AG08395 (cell line): ENCODE measurements around the gene SERGEF.

ENCODE experiments used
- DNase-seq: peaks from one replicate; pipeline ENCODE4 v3.0.0; 2012; ENCODE audit warnings: mixed read lengths, low spot score

Gene SERGEF

DNA sequence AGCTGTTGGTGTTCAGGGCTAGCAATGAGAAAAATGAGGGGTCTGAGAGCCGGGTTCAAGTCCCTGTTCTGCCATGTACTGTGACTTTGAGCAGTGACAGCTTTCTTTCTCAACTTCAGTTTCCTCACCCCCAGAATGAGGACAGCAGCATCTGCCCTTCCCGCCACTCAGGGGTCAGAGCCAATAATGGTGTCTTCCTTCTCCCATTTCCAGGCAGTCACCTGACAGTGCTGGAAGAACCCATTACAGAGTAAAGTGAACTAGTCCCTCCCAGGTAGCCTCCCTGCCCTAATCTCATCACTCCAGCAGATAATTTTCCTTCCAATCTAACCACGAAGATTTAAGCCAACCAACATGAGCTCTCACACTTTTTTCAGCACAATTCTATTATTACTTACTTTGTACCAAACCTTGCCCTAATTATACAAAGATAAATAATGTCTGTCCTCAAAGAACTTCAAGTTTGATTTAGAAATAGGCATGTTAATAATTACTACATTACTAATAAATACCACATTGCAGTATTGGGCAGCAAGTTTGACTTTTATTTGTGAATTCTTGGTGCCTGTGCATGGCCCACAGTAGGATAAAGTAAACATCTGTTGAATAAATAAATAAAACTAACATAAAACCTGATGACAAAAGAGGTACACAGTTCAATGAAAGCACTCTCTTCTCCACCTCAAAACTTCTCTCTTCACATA lies 61.0 kb downstream of the SERGEF start:
- DNase-seq: no peak

DNA sequence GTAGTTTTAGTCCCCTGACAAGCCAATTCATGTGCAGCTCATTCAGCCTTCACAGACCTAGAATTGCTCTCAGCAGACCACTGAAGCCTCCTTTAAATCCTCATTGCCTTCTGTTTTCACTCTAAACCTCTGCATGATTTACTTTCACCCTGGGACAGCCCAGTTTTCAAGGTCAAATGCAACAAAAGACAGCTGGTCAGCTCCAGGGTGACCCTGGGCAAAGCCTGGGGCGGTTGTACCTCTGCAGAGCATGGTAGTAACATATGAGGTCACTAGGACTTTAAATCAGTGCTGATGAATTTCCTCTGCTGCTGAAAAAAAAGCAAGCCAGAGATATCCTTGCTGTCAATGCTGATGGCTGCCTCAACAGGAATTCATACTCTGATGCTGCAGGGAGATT lies 62.2 kb downstream of the SERGEF start:
- DNase-seq: no peak

DNA sequence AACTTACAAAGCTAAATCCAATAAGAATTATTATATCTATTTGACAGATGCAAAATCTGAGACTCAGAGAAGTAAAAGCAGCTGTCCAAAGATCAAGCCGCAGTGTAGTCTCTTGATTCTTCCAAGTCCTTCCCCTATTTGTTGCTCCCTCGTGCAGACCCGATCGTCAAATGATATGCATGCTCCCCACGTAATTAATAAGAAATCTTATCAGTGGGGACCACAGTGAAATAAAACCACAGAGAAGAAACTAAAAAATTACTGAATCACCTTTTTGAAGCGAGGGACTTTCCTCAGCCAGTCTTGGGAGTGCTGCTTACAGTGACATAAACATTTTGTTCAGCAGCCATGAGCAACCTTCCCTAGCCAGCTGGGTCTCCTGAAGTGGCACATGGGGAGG lies 64.6 kb downstream of the SERGEF start:
- DNase-seq: no peak

DNA sequence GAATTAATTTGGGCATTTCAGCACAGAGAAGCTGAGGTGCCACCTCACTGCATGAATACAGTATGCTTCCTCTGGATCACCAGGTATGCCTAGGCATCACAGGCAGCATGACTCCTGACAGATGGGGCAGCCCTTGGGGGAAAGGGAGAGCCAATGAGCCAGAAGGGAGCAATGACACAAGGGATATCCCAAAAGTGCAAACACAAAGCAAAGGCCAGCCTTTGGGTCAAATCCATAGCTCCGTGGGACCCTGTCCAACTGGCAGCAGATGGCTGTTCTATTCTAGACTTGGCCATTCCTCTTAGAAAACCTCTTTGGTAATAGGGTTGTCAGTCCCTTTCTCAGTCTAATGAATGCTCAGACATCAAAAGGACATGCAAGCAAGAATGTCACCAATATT lies 73.3 kb downstream of the SERGEF start:
- DNase-seq: no peak

DNA sequence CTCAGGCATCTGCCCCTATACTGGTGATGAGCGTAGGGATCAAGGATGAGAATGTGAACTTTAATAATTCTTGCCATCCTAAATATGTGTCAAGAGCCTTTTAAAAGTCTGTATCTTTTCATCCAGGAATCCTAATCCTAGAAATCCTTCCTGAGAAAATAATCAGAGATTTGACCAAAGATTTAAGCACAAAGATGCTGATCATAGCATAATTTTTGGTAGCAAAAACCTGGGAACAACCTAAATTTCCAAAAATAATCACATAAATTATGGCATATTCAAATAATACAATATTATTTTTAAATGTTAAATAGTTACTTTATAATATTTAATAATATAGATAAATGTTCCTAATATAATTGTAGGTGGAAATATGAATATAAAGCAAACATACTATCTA lies 76.1 kb downstream of the SERGEF start:
- no peak for DNase-seq

DNA sequence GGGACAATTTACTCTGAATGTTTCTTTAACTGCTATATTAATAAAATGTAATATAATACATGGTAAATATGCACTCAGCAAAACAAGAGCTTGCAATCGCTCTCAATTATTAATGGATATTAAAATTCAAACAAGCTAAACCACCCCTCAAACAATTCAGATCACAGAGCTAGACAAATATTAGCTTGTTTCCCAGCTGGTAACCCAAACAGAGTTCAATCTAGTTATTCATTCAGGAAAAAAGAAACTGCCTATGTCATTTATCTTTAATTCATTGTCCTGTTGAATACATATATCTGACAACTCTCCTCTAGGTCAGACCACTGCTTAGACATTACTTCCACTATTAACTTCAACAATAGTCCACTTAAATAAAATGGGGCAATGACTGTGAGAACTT lies 78.7 kb downstream of the SERGEF start:
- DNase-seq: no peak

DNA sequence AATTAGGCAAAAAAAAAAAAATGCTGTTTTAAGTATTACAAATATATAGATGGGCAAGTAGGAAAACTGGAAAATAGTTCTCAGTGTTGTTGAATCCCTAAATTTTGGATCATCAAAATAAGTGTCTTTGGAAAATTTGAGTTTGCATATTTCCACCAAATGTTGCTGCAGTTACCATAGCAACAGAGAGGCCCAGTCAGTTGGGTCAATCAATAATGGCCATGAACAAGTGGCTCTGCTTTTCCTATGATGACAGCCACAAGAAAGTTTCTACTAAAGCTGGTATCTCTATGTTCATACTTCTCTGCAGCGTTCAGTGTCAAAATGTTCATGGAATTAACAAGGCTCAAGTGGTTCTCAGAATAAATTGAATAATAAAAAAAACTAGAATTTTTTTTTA lies 79.1 kb downstream of the SERGEF start:
- DNase-seq: no peak

DNA sequence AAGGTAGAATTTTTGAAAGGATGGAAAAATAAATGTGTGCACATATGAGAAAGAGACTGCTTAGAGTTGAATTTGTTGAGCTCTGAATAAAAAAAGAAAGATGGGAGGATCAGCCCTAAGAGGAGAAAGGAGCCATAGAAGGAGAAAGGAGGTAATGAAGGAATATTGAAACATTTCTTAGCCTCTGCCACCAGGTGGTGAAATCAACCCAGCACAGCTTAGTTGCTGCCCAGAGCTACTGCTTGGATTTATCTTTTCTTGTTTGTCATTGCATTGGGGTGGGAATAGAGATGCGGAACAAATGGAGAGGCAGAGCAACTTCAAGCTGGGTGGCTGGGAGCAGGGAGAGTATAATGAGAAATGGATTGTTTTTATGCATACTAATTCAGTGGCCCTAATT lies 80.4 kb downstream of the SERGEF start:
- DNase-seq: no peak

DNA sequence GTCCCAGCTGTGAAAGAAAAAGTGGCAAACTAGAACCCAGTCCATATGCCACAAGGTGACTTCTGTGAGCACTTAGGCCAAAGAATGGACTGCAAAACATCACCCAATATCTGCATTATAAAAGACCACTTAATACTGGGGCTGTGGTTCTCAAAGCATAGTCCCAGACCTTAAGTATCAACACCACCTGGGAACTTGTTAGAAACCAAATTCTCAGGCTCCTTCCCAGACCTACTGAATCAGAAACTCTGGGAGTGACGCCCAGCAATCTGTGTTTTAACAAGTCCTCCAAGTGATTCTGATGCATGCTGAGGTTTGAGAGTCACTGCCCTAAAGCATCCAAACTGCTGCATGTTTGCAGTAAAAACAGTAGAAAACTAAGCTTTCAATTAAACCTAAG lies 81.3 kb downstream of the SERGEF start:
- no peak for DNase-seq

DNA sequence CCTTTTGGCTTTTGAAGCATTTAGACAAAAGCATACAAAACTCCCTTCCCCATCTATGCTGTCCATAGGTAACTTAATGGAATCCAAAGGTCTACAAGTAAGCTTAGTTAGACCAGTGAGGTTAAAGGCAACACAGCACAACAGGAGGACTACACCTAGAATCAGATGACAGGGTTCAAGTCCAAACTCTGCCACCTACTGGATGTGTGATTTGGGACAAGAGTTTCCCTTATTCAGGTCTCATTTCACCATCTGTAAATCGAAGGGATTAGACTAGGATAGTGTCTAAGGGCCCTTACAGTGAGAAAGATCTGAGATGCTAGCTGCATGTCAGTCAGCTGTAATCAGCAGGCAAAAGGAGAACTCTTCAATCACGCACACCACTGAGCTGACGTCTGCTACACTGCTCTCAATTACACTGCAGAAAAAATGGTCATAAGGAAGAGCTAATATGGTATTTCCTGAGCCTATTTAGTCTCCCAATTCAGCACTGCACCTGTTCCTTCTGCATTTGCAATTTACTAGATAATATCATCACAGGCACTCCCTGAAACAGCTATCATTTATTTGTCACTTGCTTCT lies 82.2 kb downstream of the SERGEF start:
- DNase-seq: no peak

DNA sequence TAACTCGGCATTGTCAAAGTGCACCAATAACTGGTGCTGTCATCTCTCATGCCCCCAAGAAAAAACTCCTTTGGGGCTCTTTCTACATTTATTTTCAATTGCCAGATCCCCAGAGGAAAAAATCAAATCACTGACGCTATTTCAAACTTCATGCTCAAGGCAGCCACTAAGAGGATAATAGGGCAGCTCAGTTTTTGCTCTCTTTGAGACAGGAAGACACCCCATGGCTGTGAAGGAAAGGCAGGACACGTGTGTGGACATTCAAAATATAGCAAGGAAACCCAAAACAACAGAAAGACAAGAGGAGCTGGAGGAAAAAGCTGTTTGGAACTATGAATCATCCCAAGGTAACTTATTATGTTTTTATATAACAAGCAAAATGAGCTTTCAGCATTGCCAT lies 83.7 kb downstream of the SERGEF start:
- no peak for DNase-seq

DNA sequence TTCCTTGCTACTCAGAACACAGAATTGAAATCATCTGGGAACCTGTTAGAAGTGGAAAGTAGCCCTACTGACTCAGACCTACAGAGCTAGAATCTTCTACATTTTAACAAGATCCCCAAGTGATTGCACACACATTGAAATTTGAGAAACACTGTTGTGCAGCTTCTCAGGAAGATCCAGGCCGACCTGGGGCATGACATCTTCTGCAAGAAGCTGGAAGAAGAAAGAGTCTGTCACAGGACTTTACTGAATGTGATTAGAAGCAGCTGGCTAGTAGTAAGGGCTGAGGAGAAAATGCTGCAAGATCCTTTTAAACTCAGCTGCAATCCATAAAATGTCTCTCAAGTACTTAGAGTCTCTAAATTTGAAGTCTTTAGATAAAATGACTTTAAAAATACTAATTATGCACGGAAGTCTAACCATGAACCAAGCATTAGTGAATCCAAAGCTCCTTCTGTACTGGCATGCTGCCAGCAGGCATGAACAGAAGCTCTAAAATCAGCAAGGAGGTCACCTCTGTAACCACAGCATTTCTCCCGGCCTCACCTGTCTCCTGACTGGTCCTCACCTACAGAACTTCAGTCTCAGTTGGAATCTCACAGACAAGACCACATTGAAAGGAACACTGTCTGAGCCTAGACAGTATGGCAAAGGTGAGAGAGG lies 85.0 kb downstream of the SERGEF start:
- DNase-seq: peak; percentile 49

DNA sequence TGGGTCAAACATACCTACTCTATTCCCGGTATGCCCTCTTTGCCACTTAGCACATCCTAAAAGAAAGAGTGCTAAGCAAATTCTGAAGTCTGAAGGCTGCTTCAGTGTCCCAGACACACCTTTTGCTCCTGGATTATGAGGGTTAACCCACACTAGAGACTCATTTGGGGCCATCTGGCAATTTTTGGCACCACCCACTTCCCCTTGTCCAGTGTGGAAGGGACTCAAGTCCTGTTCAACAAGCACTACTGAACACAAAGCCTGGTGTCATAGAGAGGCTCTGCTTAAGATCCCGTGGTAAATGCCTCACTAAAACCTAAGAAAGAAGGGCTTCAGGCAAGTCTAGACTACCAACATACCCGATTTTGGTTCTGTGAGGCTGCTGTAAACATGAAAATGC lies 85.8 kb downstream of the SERGEF start:
- no peak for DNase-seq

DNA sequence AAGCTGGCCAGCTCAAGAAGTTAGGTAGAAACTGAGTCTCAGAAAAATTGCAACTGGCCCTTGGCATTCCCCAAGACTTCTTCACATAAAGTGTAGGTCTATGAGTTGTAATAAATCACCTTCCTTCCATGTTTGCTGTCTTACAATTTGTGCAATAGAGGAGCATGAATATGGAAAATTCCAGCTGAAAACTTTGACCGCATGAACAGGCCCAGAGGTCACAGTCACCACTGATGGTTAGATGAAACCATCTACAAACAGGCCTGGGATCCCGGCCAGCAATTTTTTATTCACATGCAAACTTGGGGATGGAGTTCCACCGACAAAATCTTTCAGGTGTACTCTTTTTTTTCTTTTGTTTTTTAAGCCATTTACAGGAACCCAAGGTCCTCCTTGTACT lies 88.1 kb downstream of the SERGEF start:
- peak; percentile 17 for DNase-seq

DNA sequence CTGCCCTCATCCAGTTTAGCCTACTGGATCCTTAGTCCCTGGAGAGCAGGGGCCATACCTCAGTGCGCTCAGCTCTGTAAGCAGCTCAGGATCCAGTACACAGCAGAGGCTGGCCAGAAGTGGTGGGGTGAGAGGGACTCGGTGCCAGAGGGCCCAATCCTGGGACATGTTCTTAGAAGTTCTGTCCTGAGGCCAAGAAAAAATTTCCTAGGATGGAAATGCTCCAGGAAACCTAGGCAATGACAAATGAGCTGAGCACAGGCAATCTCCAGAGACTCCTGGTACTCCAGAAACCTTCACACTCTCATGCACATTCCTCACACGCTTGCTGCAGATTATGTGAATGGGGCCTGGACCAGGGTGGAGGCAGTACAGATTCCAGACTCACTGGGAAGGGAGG lies 89.6 kb downstream of the SERGEF start:
- DNase-seq: peak; percentile 13

DNA sequence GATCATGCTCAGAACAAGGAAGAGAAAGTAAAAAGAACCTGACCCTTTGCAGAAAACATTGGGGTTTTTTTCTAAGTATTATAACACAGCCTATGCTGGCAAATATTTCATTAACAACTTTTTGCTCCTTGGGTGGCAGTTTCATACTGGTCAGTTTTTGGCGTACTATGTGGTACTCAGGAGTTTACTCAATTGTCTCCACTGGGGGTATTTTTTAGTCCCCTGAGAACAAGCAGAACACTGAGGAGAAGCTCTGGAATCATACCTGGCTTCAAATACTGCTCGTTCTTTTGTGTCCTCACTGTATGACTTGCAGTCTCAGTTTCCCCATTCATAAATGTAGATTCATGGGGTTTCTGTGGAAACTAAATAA lies 90.4 kb downstream of the SERGEF start:
- DNase-seq: no peak

DNA sequence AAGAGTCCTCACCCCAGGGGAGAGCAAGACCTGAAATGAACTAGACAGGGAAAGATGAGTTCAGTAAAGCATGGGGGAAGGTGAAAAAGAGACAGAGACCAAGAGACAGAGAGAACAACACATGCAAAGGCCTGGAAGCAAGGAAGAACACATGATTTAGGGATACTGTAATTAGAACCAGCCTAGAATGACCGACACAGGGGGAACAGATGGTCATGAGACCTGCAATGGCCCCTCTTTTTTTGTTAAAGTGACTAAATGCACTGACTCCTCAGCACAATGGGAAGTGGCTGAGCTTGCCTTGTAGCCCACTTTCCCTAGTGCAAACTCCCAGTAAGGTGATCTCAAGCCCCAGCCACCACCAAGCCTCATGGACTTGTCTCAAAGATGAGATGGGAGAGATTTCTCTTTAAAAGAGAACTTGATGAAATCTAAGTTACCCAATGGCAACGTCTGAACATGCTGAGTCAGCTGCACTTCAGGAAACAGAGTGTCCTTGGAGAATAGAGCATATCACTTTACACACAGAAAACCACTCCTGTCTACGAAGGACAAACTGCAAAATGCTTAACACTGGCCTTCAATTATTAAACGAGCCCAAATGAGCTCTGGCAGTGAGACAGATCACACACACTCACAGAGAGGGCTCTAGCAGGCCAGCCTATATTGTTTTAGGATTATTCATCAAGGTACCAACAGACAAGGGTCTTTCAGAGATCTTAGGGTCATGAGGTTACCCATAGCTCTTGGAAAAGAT lies 91.0 kb downstream of the SERGEF start:
- DNase-seq: peak; percentile 38

DNA sequence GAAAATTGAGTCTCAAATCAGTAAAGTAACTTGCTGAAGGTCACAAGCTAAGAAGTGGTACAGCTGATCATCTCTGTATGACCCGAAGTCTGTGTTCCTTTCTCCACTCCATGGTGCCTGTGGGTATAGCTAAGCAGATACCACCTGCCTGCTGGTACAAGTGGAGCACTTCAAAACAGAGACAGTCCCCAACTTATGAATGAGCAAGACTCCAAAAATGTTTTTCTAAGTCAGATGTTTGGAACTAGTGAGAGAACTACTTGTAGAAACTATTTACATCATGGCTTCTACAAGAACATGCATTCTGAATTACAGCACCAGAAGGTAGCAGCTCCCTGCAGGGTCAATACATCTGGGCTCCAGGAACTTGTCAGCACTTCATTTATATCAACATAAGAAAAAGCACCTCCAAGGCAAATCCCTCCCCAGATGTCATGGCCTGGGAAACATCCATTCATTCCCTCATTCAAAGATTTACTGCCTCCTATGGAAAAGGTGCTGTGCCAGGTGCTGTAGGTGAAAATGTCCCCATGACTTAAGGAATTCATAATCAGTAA lies 94.7 kb downstream of the SERGEF start:
- DNase-seq: no peak

DNA sequence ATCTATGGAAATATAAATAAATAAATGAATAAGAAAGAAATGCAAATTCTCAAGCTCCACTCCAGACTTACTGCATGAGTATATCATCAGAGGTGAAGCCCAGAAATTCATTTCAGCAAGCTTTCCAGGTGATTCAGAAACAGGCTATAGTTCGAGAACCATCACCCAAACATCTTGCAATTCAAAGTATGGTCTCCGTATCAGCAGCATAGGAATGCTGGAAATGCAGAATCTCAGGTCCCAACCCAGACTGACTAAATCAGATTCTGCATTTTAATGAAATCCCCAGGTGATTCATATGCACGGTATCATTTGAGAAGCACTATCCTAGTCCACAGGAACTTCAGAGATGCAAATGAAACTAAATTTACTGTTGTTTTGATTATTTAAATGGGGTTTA lies 95.3 kb downstream of the SERGEF start:
- no peak for DNase-seq

DNA sequence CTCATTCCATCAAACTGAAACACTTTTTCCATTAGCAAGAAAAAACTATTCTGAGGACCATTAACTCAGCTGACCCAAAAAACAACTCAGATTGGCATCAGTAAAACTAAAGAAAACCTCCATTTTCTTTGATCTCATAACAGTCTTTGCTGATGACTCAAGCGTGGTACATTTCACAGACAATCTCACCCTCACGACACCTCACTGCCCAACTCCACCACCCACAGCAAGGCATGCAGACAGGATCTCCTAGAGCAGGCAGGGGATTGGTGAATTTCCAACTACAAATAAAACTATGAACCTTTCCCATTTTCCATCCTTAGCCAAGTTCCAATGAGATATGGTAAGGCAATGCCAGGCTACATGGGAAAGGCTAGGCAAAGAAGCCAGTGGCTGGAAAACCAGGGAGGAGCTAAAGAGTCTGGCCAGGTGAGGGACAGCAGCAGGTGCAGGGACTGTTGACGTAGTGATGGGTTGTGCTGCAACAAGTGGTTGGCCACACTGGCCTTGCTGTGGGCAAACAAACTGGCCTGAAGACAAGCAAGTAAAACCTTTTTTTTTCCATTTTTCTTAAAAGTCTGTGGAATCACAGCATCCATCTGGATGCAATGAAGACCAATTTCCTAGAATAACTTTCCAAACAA lies 97.2 kb downstream of the SERGEF start:
- DNase-seq: no peak

DNA sequence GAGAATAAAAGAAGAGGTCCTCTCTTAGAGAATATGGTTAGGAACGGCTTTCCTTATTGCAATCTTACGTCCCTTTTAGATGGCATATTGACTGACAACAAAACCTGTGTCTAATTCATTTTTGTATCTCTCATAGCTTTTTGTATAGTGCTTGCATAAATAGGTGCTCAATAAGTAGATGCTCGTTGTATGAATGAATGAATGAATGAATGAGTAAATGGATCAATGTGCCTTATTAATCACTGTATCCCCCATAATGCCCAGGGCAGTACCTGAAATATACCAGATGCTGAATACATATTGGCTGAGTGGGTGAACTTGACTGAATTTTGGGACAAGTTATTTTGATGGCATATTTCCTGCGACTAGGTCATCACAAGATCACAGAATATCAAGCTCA lies 97.9 kb downstream of the SERGEF start:
- no peak for DNase-seq

DNA sequence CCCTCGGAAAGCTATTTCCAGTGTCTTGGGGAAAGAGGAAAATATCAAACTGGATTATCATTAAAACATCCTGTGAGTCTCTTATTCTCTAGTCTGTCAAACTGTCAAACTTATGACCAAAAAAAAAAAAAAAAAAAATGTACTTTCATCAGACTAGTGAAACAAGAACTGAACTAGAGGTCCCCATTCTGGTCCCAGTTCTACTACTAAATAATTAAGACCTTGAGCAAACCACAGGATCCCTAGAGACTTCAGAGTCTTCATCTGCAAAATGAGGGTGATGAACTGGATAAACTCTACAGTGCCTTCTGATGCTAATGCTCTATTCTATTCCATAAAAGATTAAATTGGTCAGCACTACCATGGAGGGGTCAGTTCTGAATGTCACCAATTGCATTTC lies 105.8 kb downstream of the SERGEF start:
- DNase-seq: no peak
